ENCODE data around the gene RFC3.

The RFC3 gene

DNA sequence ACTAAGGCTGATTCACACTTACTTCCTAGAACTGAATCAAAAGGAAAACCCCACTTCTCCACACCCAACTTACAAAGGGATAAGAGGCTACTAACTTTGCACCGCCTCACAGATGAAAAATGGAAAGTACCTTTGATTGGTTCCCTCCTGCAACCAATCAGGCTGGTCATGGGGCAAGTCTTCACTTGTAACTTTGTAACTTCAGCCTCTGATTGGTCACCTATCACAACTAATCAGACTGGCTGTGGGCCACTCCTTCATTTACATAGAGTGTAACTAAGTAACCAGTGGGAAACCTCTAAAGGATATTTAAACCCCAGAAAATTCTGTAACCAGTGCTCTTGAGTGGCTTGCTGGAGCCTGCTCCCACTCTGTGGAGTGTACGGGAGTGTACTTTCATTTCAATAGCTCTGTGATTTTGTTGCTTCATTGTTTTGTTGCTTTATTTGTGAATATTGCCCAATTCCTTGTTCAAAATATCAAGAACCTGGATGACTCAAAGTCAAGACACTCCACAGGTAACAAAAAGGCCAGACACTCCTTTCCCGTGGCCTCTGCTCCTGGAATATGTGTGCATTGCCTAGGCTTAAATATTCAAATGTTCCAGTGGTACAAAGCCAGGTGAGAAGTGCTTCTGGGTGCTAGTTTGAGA is 50.5 kb downstream of the RFC3 start:
- no peak for DNase-seq (ENCODE audit: low spot score)

DNA sequence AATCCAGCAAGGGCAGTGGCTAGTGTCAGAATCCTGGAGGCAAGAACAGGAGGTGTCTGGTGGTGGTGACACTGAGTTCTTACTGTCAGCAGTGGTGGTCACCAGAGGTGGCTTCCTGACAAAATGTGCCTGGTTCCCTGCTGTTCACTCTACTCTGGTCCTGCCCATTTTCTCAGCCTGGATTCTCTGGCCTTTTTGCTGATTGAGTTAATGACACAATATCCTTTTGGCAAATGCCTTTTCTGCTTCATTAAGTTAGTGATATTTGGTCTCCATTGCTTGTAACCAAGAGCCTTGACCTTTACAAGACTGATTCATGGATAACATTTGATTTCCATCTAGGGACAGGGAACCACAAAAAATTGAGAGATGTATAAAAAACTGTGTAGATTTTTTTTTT is 51.1 kb downstream of the RFC3 start:
- DNase-seq (ENCODE audit: low spot score) = no peak

- DNase-seq (ENCODE audit: low spot score) = no peak
Observed at GRCh38 chr13:33870046-33870668, 52.2 kb downstream of the RFC3 start.

DNA sequence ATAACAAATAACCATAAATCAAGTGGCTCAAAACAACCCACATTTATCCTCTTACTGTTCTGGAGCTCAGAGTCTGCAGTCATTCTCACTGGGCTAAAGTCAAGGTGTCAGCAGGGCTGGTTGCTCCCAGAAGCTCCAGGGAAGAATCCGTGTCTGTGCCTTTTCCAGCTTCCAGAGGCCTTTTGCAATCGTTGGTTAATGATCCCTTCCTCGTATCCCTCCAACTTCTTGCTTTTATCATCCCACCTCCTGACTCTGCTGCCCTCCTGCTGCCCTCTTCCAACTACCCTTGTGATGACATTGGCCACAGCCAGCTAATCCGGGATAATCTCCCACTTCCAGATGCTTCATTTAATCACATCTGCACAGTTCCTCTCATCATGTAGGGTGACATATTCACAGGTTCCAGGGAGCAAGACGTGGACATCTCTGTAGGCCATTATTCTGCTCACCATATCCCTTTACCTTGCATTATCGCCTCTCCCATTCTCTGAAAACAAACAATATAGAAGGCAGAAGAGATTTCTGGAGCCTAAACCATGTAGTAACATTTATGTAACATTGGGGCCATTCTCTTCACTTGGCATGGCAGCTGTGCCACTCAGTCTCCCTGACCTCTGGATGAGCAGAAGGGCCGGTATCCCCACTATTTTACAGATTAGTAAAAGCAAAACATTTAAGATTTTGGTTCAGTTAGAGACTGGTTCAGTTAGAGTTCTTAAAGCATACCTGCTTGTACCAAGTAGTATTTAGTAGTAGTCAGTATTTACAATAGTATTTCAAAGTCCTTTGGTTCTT is 53.5 kb downstream of the RFC3 start:
- DNase-seq (ENCODE audit: low spot score) = no peak

DNA sequence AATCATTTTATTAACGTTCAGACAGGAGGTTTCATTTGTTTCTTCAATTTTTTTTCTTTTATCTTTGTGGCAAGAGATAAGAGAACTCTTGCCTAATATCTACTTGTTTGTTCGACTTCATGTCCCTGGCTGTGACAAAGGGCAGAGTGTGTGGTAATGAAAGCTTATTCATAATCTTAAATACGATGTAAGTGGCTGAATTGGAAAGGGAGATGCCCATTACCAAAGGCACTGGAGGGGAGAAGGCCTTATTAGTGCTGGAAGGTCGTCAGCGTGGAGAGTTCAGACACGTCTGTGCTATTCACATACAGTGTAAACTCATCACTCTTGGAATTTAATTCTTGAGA is 54.0 kb downstream of the RFC3 start:
- DNase-seq (ENCODE audit: low spot score) = no peak

DNA sequence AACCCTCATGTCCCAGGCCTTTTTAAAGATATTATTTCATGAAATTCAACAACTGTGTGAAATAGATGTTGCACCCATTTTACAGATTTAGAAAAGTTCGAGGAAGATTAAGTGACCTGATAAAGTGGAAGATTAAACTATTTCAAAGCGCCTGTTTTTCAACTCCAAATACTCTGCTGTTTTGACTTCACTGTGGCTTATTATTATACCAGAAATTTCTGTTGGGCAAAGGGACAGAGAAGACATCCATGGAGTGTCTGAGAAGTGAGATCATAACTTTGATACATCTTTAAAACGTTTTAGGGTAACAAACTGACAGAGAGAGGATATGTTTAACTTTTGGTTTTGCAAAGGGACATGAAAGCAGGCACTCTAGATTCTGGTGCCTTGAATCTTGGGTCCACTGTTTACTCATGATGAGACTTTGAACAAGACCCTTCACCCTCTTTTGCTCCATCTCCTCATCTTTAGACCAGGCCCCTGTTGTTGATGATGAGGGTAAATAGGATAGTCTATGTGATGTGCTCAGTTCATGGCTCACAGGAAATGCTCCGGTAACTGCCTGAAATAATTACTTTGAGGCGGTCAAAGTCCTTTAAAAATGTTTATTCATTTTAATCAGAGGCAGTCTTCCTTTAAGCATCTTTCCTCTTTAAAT is 55.4 kb downstream of the RFC3 start:
- DNase-seq (ENCODE audit: low spot score) = no peak

GRCh38 chr13:33874871-33875270 is 56.9 kb downstream of the RFC3 start:
- DNase-seq (ENCODE audit: low spot score) = no peak

- DNase-seq (ENCODE audit: low spot score) = no peak
Observed at GRCh38 chr13:33875618-33876401, 57.9 kb downstream of the RFC3 start.

DNA sequence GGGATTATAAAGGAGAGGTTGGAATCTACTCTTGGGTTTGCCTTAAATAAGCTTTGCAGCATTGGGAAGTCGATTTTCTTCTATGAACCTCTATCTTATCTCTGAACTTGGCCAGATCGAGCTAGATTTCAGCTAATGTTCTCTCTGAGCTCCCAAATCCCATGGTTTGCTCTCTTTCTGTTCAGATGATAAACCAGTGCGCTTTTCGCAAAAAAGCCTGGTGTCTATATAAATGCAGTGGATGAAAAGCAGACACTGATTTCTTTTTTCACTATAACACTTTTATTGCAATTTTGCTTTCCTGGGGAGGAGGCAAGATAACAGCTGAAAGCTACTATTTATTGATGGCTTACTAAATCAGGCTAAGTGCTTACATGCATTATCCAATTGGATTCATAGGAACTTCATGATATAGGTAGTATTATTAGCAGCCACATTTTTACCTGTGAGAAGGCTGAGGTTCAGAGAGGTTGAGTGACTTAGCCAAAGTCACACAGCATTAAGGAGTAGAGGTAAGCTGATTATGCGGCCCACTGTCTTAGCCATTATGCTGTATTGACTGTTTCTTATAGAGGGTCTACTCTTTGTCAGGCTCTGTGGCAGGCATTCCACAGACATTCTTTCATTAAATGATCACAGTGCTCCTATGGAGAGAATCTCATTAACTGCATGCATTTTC is 58.9 kb downstream of the RFC3 start:
- DNase-seq (ENCODE audit: low spot score) = no peak

- no peak for DNase-seq (ENCODE audit: low spot score)
Observed at GRCh38 chr13:33879118-33879517, 61.2 kb downstream of the RFC3 start.

DNA sequence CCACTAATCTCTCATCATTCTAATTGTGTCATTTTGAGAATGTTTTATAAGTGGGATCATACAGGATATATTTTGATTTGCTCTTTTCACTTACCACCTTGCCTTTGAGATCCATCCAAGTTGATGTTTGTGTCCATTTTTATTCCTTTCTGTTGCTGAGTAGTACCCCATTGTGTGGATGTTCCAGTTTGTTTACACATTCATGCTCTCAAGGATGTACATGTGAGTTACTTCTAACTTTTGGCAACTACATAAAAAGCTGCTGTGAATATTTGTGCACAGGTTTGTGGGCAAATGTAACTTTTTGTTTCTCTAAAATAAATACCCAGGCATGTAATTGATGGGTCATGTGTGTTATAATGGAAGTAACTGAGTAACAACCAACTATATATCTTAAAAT is 64.9 kb downstream of the RFC3 start:
- DNase-seq (ENCODE audit: low spot score) = no peak

DNA sequence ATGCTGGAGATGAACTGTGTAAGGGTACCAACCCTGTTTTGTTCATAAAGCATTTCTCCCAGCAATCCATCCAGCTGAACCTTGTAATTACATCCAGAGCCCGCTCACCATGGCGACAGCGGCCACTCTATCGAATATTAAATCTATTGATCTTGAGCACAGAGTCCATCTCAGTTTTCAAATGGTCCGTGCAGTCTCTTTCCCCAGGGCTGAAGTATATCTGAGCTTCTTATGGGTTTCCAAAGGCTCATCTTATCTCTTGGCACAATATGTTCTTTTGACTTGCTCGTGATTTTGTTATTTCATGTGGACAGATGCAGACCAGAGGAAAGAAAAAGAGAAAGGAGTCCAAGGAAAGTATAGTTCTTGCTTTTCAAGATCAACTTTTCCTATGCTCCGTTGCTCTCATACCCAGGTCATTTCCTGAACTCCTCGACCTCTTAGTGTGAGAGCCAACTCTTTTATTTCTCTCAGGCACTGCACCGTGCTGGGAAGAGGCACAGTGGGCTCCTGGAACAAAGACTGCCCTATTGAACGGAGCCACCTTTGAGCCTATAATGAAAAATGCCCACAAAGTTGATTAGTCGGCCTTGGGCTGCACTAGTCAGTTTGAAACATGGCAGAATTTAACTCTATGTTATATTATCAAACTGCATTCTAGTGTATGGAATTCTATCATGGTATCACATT is 66.7 kb downstream of the RFC3 start:
- DNase-seq (ENCODE audit: low spot score) = no peak
